ENCODE results near the gene CACHD1. TPM values are rescaled to one million over a fixed set of nuclear protein-coding genes. Genes with fewer than 3 reads are reported as not detected.

The CACHD1 gene
- polyA plus RNA-seq, 1 of the 3 experiments (the other 2 are of a cell fraction) = 2.2 TPM

DNA sequence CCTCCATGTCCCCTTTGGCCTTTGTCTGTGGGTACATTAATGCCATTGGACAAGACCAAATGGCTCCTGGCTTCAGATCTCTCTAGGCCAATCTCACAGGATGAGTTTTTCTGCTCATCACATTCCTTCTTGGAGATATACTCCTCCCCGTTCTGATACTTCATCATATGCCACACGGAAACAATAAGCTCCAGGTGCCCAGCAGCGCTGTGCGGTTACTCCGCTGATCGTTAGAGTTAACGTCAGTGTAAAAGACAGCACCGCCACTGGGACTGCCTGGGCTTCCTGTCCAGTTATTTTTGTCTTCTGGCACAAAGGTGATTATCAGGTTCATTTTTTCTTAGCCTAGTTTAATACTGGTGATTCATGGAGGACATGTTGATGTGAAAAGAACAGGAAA is 22.5 kb downstream of the CACHD1 start:
- no peaks in the 10 kb centered on the region for H4K20me1 ChIP-seq (ENCODE audit: insufficient read depth)
- H3K36me3 ChIP-seq (replicated peaks in 1 of 2; ENCODE audit: control insufficient read depth in 1 of 2, insufficient read depth in 2 of 2, low read length in 1 of 2) = no peaks in the 10 kb centered on the region
- no peak overlapping the region for H3K9ac ChIP-seq
- H3K79me2 ChIP-seq (ENCODE audit: insufficient read depth) = 0 out of 2 replicates have a peak, but pooled peaks cover 4% of the 10 kb centered on the region
- peaks cover 3 to 28% of the 10 kb centered on the region in 2 experiments; a peak in 3 of 4 replicates for H3K4me1 ChIP-seq (ENCODE audit: control insufficient read depth in 1 of 2, insufficient read depth in 2 of 2, low read depth in 1 of 2, low read length in 1 of 2)
- no peaks in the 10 kb centered on the region for H3F3A ChIP-seq (replicated peaks; ENCODE audit: insufficient read depth)
- DNase-seq = no peak
- POLR2A ChIA-PET = no interaction called here
- no peak overlapping the region for H3K4me3 ChIP-seq (ENCODE audit: low read depth in 2 of 2, low read length in 1 of 2)
- CTCF ChIA-PET = interaction anchor here (0.6 to 1.3 kb wide), 3 partner anchors 10 to 332 kb away, joined by 3 to 4 read pairs (median 3); no protein-coding TSS in a partner anchor
- H3K4me2 ChIP-seq = no peak overlapping the region
- no peak overlapping the region for H2AFZ ChIP-seq (ENCODE audit: low read depth)
- WGBS (ENCODE audit: low lambda C conversion rate) = 94% methylated on average over 8 of the region's 8 CpGs
- no peaks in the 10 kb centered on the region for H3K27me3 ChIP-seq (ENCODE audit: insufficient read depth)
- TF ChIP-seq RXRA (IDR thresholded peaks at IDR 0.05; ENCODE audit: borderline replicate concordance, low read depth) (no peak), MXI1 (IDR thresholded peaks at IDR 0.05; ENCODE audit: low read depth, low read length) (no peak), EP300 (IDR thresholded peaks at IDR 0.05; ENCODE audit: borderline replicate concordance in 1 of 2, low read depth in 1 of 2, low read length in 1 of 2) (no peak)
- no peaks in the 10 kb centered on the region for H3K9me3 ChIP-seq
- H3K9me2 ChIP-seq = no peaks in the 10 kb centered on the region
- no peak overlapping the region for H3K27ac ChIP-seq (ENCODE audit: low read depth in 2 of 2, low read length in 1 of 2)

DNA sequence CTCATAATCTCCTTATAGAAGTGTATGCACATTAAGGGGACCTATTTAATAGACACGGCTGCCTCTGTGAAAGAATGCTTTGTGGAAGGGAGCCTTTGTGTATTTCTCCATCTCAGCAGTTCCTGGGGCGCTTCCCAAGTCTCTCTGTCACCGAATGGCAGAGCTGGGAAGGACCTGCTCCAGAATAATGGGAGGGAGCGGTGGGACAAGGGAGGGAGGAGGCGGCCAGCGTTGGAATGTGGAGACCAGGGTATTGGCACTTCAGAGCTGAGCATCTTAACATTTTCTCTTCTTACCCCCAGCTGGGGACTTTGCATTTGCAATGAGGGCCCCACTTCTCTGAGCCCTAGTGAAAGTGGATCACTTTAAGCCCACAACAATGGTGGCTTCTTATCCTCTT is 23.9 kb downstream of the CACHD1 start:
- H3K9me2 ChIP-seq = no peaks in the 10 kb centered on the region
- no peaks in the 10 kb centered on the region for H3K9me3 ChIP-seq
- DNase-seq = no peak
- 0 out of 2 replicates have a peak, but pooled peaks cover 4% of the 10 kb centered on the region for H3K79me2 ChIP-seq (ENCODE audit: insufficient read depth)
- no peak overlapping the region for H2AFZ ChIP-seq (ENCODE audit: low read depth)
- H3K4me3 ChIP-seq (ENCODE audit: low read depth in 2 of 2, low read length in 1 of 2) = no peak overlapping the region
- CTCF ChIA-PET = interaction anchor here (0.7 to 1.2 kb wide), 3 partner anchors 10 to 862 kb away, joined by 3 to 4 read pairs (median 4); no protein-coding TSS in a partner anchor
- H3K4me1 ChIP-seq (ENCODE audit: control insufficient read depth in 1 of 2, insufficient read depth in 2 of 2, low read depth in 1 of 2, low read length in 1 of 2) = peaks cover 3 to 28% of the 10 kb centered on the region in 2 experiments; a peak in 3 of 4 replicates
- WGBS (ENCODE audit: low lambda C conversion rate) = 92% methylated on average over 6 of the region's 6 CpGs
- no peaks in the 10 kb centered on the region for H3K27me3 ChIP-seq (ENCODE audit: insufficient read depth)
- no peak overlapping the region for H3K4me2 ChIP-seq
- no peak overlapping the region for H3K9ac ChIP-seq
- H3K36me3 ChIP-seq (replicated peaks in 1 of 2; ENCODE audit: control insufficient read depth in 1 of 2, insufficient read depth in 2 of 2, low read length in 1 of 2) = no peaks in the 10 kb centered on the region
- no peaks in the 10 kb centered on the region for H4K20me1 ChIP-seq (ENCODE audit: insufficient read depth)
- H3F3A ChIP-seq (replicated peaks; ENCODE audit: insufficient read depth) = no peaks in the 10 kb centered on the region
- POLR2A ChIA-PET = no interaction called here
- no peak overlapping the region for H3K27ac ChIP-seq (ENCODE audit: low read depth in 2 of 2, low read length in 1 of 2)
- TF ChIP-seq NRF1 (IDR thresholded peaks at IDR 0.05; ENCODE audit: low read depth, low read length) (no peak), FOSL2 (IDR thresholded peaks at IDR 0.05; ENCODE audit: borderline replicate concordance, low read depth) (no peak), ELF1 (IDR thresholded peaks at IDR 0.05) (no peak), SIN3A (IDR thresholded peaks at IDR 0.05; ENCODE audit: borderline replicate concordance, low read depth, low read length) (no peak), CHD2 (IDR thresholded peaks at IDR 0.05; ENCODE audit: low read length, partially characterized antibody) (no peak)

DNA sequence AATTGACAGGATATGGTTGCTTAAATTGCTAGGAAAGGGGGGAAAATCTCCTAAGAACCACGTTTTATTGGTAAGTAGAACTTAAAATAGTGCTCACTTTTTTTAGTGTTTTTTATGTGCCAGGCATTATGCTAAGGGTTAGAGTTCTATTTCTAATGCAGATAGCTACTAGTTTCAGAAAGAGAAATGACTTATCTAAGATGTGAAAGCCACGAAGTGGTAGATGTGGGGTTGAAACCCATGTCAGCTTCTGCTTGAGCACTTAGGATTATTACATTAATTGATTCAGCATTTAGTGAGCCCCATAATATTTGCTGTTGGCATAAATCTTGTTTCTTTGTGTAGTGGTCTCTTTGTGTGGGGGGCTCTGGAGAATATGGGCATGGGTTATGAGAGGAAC is 24.7 kb downstream of the CACHD1 start:
- Histone ChIP-seq H3K79me2 (ENCODE audit: insufficient read depth) (no peaks in the 10 kb centered on the region), H3F3A (replicated peaks; ENCODE audit: insufficient read depth) (no peaks in the 10 kb centered on the region), H3K36me3 (replicated peaks in 1 of 2; ENCODE audit: control insufficient read depth in 1 of 2, insufficient read depth in 2 of 2, low read length in 1 of 2) (no peaks in the 10 kb centered on the region), H4K20me1 (ENCODE audit: insufficient read depth) (no peaks in the 10 kb centered on the region), H3K27ac (ENCODE audit: low read depth in 2 of 2, low read length in 1 of 2) (no peak overlapping the region), H3K9me3 (no peaks in the 10 kb centered on the region), H3K27me3 (ENCODE audit: insufficient read depth) (no peaks in the 10 kb centered on the region), H3K4me3 (ENCODE audit: low read depth in 2 of 2, low read length in 1 of 2) (no peak overlapping the region), H3K4me1 (ENCODE audit: control insufficient read depth in 1 of 2, insufficient read depth in 2 of 2, low read depth in 1 of 2, low read length in 1 of 2) (peaks cover 3 to 28% of the 10 kb centered on the region in 2 experiments; a peak in 3 of 4 replicates), H3K9me2 (no peaks in the 10 kb centered on the region), H2AFZ (ENCODE audit: low read depth) (no peak overlapping the region), H3K9ac (no peak overlapping the region), H3K4me2 (no peak overlapping the region)
- no peak for DNase-seq
- ChIA-PET POLR2A (no interaction called here), CTCF (interaction anchor here (0.8 kb wide), 1 partner anchor 9 kb away, joined by 4 read pairs; no protein-coding TSS in a partner anchor)
- no peak for TF ChIP-seq MEF2A (IDR thresholded peaks at IDR 0.05; ENCODE audit: borderline replicate concordance, low read depth)
- no peak for TF ChIP-seq MXI1 (IDR thresholded peaks at IDR 0.05; ENCODE audit: low read depth, low read length)
- TF ChIP-seq TAF1 (IDR thresholded peaks at IDR 0.05; ENCODE audit: borderline replicate concordance, low read depth, low read length) = no peak
- TF ChIP-seq, protein P1, sequence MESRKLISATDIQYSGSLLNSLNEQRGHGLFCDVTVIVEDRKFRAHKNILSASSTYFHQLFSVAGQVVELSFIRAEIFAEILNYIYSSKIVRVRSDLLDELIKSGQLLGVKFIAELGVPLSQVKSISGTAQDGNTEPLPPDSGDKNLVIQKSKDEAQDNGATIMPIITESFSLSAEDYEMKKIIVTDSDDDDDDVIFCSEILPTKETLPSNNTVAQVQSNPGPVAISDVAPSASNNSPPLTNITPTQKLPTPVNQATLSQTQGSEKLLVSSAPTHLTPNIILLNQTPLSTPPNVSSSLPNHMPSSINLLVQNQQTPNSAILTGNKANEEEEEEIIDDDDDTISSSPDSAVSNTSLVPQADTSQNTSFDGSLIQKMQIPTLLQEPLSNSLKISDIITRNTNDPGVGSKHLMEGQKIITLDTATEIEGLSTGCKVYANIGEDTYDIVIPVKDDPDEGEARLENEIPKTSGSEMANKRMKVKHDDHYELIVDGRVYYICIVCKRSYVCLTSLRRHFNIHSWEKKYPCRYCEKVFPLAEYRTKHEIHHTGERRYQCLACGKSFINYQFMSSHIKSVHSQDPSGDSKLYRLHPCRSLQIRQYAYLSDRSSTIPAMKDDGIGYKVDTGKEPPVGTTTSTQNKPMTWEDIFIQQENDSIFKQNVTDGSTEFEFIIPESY (IDR thresholded peaks at IDR 0.05; ENCODE audit: borderline replicate concordance, low read depth) = no peak
- TF ChIP-seq FOSL2 (IDR thresholded peaks at IDR 0.05; ENCODE audit: borderline replicate concordance, low read depth) = no peak
- no peak for TF ChIP-seq GABPA (IDR thresholded peaks at IDR 0.05; ENCODE audit: low read depth)
- TF ChIP-seq RAD21 (IDR thresholded peaks at IDR 0.05; ENCODE audit: low read length) = no peak
- TF ChIP-seq ELF1 (IDR thresholded peaks at IDR 0.05) = no peak
- no peak for TF ChIP-seq SMC3 (IDR thresholded peaks at IDR 0.05; ENCODE audit: low read depth, low read length)
- 45% methylated on average over 2 of the region's 2 CpGs for WGBS (ENCODE audit: low lambda C conversion rate)
